GM15510 (cell line): ENCODE data around the gene ADD1.

Experiments used
- POLR2A ChIP-seq: IDR thresholded peaks from 3 replicates; pipeline ENCODE4 v1.6.1; 2011; ENCODE audit warnings: borderline replicate concordance; ENCODE audit not compliant: insufficient read length; ENCODE audit errors: extremely low read depth

ADD1 gene

GRCh38 chr4:2882341-2882740 is 38.7 kb downstream of the ADD1 start:
- TF ChIP-seq POLR2A = no peak

DNA sequence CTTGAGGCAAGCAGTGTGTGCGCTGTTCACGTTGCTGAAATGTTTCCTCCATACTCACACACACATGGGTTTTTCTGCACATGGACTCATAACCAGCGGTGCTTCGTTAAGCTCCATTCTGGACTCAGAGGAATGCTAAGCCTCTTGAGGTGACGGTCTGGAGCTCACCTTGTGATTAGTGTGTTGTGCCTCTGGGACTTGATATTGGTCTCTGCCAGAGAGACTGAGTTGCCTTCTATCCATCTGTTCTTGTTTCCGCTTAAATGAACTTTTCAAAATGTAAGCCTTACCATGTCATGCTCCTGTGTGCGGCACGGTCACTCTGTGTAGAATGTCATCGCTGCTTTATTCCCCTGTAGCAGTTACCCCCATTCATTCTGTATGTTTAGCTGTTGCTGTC is 42.5 kb downstream of the ADD1 start:
- no peak for TF ChIP-seq POLR2A

GRCh38 chr4:2886622-2887021 is 43.0 kb downstream of the ADD1 start:
- no peak for TF ChIP-seq POLR2A

GRCh38 chr4:2887343-2887742 is 43.7 kb downstream of the ADD1 start:
- TF ChIP-seq POLR2A = no peak

DNA sequence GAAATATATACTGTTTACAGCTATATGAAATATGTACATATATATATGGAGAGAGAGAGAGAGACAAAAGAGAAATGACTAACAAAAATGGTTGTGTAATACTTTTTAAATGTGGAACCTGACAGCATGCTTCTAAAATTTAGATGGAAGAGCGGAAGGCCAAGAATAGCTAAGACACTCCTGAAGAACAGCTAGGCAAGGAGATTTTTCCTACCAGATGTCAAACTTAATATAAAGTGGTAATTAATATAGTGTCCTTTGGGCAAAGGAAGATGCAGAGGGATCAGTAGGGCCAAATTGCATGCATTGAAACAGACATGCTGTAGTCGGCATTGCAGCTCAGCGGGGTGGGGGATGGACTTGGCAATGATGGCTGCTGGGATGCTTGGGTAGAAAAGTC is 45.2 kb downstream of the ADD1 start:
- no peak for TF ChIP-seq POLR2A

- no peak for TF ChIP-seq POLR2A
Observed at GRCh38 chr4:2891294-2891693, 47.6 kb downstream of the ADD1 start.

- no peak for TF ChIP-seq POLR2A
Observed at GRCh38 chr4:2893772-2894171, 50.1 kb downstream of the ADD1 start.

DNA sequence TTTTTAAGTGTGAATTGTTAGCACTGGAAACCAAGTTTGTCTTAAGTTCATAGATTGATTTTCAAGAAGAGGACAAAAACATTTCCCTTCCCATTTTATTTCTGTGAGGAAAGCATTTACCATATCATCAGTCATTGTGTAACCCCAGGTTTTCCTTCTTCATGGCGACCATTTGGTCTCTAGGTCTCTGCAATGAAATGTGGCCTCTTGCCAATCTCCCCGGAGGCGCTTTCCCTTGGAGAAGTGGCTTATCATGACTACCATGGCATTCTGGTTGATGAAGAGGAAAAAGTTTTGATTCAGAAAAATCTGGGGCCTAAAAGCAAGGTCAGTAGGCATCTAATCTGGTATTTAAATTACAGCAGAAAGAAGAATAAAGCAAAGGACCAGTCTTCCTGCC is 54.4 kb downstream of the ADD1 start:
- TF ChIP-seq POLR2A = no peak

DNA sequence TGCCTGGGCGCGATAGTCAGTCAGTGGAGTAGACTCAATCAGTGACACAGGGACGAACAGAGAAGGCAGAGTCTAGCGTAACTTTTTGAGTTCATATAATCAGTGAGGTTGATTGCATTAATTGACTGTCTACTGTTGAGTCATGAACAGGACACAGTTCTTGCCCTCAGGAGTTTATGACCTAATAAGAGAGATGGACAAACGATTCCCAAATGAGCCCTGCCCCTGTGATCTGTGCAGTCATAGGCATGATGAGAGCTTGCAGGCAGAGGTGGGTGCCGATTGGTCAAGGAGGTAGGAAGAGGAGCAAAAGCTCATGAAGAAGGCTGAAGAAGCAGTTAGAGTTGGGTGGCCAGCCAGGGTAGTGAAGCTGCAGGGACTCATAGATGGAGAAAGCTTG is 57.1 kb downstream of the ADD1 start:
- no peak for TF ChIP-seq POLR2A

DNA sequence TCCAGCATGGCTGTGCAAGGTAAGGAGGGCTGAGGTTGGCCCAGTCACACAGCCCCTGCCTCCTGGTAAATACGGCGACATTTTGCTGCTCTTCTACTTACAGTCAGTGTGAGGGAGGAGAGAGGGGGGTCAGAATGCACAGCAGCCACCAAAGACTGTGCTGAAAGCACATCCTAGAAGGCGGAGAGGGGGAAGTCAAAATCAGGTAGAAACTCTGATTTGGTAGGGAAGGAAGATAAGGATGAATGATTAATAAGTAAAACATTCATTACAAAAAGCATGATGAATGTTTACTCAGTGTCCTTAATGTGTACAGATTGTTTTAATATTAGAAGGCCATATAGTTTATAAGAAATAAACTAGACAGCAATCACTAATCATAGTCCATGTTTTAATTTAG is 57.5 kb downstream of the ADD1 start:
- TF ChIP-seq POLR2A = no peak

- no peak for TF ChIP-seq POLR2A
Observed at GRCh38 chr4:2902126-2902525, 58.5 kb downstream of the ADD1 start.

DNA sequence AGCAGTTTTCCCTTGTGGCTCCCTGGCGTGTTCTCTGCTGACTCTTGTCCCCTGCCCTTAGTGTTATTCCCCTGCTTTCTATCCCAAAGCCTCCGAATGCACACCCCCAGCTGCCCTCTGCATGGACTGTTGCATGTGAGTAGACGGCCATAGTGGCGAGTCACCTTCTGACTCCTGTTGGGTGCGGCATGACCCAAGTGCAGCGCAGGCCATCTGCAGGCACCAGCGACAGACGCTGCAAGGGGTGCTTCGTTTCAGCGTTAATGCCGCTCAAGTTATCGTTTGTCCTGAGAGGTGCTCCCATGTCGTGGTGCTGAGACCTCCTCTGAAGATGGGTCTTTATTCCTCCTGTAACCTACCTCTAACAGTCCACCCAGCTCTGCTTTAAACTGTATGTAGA is 61.9 kb downstream of the ADD1 start:
- TF ChIP-seq POLR2A = no peak

DNA sequence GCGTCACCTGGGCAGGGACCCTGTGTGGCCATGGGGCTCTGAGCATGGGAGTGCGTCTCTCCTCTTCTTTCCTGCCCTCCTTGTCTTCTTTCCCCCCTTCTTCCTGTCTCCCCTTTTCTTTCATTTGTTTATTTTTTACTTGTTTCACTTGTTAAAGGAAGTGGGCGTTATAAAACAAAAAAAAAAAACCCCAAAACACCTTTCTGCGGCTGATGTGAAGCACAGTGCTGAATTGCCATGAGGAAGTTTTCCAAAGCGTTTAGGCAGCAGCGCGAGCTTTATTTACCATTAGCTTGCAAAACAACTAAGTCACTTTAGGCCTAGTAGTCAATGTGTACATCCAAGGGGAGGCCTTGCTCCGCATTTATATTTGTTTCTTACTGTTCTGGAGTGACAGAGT is 62.6 kb downstream of the ADD1 start:
- TF ChIP-seq POLR2A = no peak

DNA sequence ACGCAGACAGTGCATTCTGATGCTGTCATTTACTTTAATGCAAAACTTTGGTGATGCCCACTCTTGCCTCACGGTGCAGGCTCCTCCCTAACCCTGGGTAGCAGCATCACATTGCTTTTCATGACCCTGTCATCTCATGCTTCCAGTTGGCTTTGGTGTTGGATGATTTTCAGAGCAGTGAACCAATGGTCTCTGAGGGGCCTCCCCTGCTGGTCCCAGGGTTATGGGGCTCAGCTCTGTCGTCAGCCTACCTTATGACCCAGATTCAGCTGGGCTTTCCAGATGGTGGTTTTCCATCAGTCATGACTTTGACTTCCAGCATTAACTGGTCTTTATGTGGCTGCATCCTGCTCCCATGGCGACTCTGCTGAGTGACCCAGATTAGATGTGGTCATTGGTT is 63.6 kb downstream of the ADD1 start:
- no peak for TF ChIP-seq POLR2A

GRCh38 chr4:2907706-2908293 is 64.2 kb downstream of the ADD1 start:
- TF ChIP-seq POLR2A = no peak

- no peak for TF ChIP-seq POLR2A
Observed at GRCh38 chr4:2908686-2909085, 65.0 kb downstream of the ADD1 start.

- no peak for TF ChIP-seq POLR2A
Observed at GRCh38 chr4:2909583-2909982, 65.9 kb downstream of the ADD1 start.
